G401 (cell line): ENCODE results near the gene CSMD2. TPM values are rescaled to one million over a fixed set of nuclear protein-coding genes. Genes with fewer than 3 reads are reported as not detected.

Experiments
- DNase-seq: peaks from one replicate; pipeline ENCODE4 v3.0.0-alpha.2; 2015; ENCODE audit warnings: low spot score
- in situ Hi-C: cut with HindIII; loops from 2 replicates; pipeline ENCODE4 v1.10.0; 2016; ENCODE audit warnings: low sequenced_read_pairs, mixed read lengths
- total RNA-seq: library from RNA; depleted of rRNA; stranded (reverse); fragments of >200 nt; shearing (Covaris generic); gene quantifications from 2 replicates; pipeline ENCODE4 v1.2.3, GENCODE V29; 2014

CSMD2 gene
- total RNA-seq, 1 experiment from 2014 or later = not detected

DNA sequence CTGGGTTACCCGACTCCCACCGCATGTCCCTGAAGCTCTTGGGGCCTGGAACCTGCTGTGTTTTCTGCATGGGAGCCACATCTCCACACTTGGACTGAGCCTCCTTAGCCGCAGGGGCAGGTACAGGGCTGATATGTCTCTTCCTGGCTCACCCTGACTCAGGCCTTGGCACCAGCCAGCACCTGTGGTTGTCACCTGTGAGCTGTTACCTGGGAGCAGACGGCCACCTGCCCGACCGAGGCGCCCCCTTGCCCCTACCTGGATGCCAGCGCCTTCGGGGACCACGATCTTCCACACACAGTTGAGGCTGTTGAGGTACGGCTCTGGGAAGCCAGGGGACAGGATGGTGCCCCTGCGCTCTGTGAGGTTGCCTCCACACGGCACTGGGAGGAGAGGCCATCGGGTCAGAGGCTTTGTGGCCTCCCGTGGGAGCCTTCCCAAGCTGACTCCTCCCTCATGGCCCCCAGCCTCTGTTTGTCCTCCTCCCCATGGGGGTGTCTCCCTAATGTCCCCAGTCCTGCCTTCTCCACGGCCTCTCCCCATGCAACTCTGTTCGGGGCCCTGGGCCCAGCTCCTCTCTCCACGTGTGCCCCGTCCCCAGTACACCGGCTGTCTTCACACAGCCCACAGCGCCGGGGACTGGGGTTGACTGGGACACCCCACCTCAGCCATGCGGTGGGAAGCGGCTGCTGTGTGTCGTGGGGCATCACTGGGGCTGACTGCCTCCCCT, 540.6 kb downstream of the CSMD2 start:
- no peak for DNase-seq
- in situ Hi-C loops = no loop called here

DNA sequence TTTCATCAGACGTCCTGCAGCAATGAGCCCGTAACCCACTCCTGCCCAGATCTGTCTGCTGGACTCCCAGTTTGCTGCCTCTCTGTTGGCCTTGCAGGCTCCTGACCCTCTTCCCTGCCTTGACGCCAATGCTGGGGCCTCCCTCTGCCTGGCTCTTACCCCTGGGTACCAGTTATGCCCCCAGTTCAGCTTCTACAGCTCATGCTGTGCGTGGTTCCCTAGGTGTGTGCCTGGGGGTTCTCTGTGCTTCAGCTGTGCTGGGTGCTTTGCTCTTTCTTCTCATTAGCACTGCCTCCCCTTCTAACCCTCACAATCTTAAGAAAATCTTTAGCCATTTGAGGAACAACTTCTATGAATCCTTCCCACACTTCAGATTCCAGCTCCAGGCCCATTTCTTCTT, 541.2 kb downstream of the CSMD2 start:
- DNase-seq = no peak
- in situ Hi-C loops = no loop called here

DNA sequence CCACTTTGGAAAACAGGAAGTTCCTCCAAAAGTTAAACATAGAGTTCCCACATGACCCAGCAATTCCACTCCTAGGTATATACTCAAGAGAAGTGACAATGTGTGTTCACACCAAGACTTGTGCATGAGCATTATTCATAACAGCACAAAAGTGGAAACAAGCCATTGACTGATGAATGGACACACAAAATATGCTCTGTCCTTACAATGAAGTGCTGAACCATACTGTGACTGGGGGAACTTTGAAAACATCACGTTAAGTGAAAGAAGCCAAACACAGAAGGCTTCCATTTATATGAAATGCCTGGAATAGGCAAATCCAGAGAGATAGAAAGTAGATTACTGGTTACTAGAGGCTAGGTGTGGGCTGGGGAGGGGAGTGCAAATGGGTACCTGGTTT, 542.3 kb downstream of the CSMD2 start:
- DNase-seq = no peak
- in situ Hi-C loops = no loop called here

GRCh38 chr1:33618636-33619035, 546.4 kb downstream of the CSMD2 start:
- in situ Hi-C loops = no loop called here
- no peak for DNase-seq

GRCh38 chr1:33617451-33617850, 547.6 kb downstream of the CSMD2 start:
- no peak for DNase-seq
- in situ Hi-C loops = no loop called here

- in situ Hi-C loops = no loop called here
- DNase-seq = no peak
Measured at GRCh38 chr1:33616780-33617179, 548.2 kb downstream of the CSMD2 start.

GRCh38 chr1:33615546-33615945, 549.5 kb downstream of the CSMD2 start:
- no peak for DNase-seq

DNA sequence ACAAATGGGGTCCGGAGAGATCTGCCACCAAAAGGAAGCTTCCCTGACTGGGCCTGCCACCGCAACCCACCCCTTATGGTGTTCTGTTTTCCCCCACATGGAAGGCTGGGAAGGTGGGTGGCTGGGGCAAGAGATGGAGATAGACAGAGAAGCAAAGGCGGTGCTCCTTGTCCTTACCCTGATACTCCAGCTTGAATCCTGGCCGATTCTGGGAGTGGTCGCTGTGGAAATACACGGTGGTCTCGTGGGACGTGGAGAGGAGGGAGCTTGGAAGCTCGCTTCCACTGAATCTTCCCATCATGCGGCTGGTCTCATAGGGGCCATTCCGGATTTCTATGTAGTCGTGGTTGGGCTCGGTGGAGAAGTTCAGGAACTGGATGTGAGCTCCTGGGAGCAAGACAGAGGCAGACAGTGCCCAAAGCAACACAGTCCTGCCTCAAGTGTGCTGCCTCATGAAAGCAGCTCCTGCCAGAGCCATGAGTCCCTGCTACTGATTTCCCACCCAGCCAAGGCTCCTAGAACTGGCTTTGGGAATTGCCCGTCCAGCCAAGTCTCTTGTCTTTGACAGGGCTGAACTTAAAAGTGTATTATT, 554.1 kb downstream of the CSMD2 start:
- DNase-seq = no peak
- in situ Hi-C loops = no loop called here

More at GRCh38 chr1:33615546-33615945, 549.5 kb downstream of the CSMD2 start:
- in situ Hi-C loops = no loop called here

- no peak for DNase-seq
- in situ Hi-C loops = no loop called here
Measured at GRCh38 chr1:33610391-33610790, 554.6 kb downstream of the CSMD2 start.

DNA sequence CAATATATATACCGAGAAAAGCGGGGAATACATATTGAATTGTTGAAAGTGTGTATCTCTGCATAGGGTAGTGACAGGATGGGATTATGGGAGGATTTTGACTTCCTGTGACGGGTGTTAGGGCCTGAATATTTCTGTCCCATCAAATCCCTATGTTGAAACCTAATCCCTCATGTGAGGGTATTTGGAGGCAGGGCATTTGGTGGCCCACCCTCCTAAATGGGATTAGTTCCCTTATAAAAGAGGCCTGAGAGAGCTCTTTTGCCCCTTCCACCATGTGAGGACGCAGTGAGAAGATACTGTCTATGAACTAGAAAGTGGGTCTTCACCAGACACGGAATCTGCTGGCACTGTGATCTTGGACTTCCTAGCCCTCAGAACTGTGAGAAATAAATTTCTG, 555.3 kb downstream of the CSMD2 start:
- in situ Hi-C loops = no loop called here
- no peak for DNase-seq

- DNase-seq = no peak
- in situ Hi-C loops = no loop called here
Measured at GRCh38 chr1:33608825-33609400, 556.1 kb downstream of the CSMD2 start.

DNA sequence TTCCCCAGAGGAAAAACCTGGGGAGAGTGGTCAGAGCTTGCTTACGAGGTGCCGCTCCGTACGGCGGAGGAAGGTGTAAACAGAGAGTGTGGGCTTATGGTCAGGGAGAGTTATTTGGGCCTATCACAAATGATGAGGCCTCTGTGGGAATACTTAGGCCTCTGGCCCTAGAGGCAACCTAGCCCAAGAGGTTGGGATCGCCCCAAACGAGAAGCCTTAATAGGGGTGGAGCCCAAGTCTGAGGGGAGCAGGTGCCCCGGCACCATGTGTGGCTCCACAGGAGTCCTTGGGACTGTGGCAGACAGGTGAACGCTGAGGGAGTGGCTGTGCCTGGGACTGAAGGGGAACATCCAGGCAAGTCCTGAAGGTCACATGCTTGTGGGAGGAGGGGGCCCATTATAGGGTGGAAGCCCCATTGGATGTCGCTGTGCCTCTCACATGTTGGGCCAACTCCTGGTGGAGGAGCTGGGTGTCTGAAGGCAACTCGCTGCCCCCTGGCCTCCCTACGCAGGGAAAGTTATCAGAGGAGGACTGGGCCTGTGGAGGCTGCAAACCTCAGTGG, 557.5 kb downstream of the CSMD2 start:
- no peak for DNase-seq
- in situ Hi-C loops = no loop called here

DNA sequence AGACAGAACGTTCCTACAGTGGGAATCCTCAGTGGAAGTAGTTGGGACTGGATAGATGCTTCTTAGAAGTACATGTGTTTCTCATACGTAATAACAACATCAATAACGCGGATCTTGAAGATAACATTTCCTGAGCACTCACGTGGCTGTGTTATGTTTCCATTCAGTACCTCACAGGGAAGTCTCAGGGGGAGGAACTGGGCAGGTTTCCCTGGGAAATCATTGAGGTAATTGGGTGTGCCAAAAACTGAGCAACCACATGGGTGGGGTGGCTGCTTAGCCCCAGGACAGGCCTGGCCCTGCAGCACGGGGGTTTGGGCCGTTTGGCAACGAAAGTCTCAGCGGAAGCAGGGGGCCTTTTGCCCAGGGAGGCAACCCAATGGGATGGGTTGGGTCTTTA, 558.8 kb downstream of the CSMD2 start:
- in situ Hi-C loops = no loop called here
- no peak for DNase-seq

DNA sequence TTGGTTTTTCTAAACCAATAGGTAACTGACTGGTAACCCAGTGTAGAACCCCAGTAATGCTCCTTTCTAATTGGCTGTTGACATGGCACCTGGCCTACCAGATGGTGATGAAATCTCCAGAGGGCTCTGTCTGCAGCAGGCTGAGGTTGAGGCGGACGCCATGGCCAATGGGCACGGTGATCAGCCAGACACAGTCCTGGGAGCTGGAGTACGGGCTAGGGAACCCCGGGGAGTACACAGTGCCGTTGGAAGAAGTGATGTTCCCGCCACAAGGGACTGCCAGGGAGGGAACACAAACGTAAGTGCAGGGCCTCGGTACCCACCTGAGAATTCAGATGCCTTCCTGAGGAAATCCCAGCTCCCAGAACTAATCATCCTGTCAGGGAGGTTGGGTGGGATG, 562.8 kb downstream of the CSMD2 start:
- in situ Hi-C loops = no loop called here

DNA sequence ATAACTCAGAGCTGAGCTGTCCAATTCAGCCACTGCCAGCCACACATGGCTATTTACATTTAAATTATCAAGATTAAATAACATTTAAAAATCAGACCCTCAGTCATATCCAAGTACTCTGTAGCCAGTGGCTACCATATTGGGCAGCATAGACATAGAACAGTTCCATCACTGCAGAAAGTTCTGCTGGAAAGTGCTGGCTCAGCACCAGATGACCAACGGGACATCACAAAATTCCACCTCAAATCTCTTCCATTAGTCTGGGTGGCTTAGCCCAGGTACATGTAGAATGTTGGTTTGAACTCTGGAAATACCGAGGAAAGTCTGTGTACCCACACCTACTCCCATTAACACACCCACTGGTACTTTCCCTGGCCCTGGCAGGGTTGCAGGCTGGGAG, 563.3 kb downstream of the CSMD2 start:
- no peak for DNase-seq
- in situ Hi-C loops = no loop called here

More for the DNA sequence above, 562.8 kb downstream of the CSMD2 start:
- no peak for DNase-seq

DNA sequence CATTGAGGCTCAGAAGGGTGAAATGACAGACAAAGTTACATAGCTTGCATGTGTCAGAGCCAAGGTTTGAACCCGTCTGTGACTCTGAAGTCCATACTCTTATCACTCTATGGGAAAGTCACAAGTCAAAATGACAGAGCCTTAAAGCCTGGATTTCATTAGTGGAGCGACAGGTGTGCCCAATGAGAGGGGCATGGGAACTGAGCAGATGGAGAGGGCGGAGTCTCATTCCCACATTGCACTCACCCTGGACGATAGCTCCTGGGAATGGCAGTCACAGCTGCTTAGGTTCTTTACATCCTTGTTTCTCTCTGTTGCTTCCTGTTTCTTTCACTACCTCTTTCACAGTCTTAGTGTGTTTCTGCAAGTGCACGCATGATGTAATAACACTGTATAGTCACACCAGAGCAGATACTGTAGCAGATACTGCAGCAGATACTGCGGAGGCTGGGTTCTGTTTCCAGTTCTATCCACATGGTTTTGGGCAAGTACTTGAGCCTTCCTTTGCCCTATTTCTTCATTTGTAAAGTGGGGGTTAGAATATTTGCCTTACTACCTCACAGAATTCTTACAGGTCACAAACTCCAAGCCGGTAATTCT, 565.4 kb downstream of the CSMD2 start:
- in situ Hi-C loops = no loop called here
- no peak for DNase-seq

DNA sequence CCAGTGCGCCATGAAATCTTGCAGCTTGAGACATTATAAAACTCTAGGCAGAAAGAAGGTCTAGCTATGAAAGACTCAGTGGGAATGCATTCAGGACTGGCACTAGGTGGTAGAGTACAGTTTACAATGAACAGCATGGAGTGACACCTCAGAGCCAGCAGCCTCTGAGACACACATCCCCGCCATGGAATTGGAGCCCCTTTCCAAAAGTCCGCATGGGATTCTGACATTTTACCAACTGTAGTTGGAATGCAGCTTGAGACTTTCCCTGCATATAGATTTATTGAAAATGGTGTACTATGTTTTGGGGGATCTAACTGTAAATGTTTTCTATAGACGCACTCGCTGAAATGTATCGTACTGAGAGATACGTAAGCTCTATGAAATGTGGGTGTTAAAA, 576.3 kb downstream of the CSMD2 start:
- in situ Hi-C loops = no loop called here
- no peak for DNase-seq

- DNase-seq = no peak
- in situ Hi-C loops = no loop called here
Measured at GRCh38 chr1:33586795-33587194, 578.2 kb downstream of the CSMD2 start.

GRCh38 chr1:33586106-33586505, 578.9 kb downstream of the CSMD2 start:
- in situ Hi-C loops = no loop called here
- no peak for DNase-seq

DNA sequence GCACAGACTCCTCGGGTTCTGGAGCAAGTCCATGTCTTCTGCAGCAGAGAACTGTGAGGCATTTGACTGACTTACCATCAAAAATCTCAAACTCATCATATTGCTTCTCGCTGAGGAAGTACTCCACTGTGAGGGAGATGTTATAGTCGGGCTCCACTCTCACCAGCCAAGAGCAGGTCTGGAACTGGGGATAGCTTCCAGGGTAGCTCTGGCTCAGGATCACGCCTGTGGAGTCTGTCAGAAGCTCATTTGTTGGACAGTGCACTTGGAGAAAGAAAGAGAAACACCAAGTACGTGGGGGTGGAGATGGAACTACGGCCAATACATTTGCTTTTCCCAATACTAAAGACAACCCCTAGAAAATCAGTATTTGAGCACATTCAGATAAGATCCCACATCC, 581.5 kb downstream of the CSMD2 start:
- in situ Hi-C loops = no loop called here
- DNase-seq = peak; percentile 47
